ENCODE results near the gene CFP.
"Not testable (repeated sequence)": the region's sequence is repeated elsewhere in the genome, so short reads cannot be mapped to it uniquely, and the experiment has no call there.

Gene CFP

DNA sequence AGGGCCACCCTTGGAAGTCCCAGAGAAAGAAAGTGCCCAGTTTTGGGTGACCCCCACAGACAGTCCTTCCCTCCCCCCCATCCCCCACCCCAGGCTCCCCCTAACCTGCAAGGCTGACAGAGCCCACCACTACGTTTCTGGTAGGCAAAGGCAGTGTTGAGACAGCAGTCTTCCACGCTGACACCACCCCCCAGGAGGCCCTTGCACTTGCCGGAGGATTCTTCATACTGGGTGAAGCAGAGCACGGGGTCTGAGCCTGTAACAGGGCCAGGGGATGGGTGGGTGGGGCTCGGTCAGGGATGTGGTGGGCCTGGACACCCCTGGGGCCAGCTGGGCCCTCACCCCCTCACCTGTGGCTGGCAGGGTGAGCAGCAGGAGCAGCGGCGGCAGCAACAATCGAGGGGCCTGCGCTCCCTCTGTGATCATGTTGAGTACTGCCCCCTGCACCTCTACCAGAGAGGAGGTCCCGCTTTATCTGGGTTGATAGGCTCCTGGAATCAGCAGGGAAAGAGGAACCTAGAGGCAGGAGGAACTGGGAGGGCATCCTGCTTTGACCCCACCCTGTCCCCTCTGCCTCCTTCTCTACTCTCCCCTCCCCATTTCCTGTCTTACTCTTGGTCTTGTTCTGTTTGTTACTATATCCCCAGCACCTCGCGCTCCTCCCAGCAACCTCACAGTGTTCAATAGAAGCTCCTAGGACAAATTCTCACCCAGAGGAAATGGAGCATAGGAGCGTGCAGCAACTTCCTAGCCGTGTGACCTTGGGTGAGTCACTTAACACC, at the start of gene CFP:
Gene CFP, minus strand, starts transcription at position 512 of the 782 bp plus-strand sequence. Its CDS starts 86 bp downstream, at position 426.
- H3K4me3 ChIP-seq (ENCODE audit: low read length), result no peak within 1 kb of the TSS

DNA sequence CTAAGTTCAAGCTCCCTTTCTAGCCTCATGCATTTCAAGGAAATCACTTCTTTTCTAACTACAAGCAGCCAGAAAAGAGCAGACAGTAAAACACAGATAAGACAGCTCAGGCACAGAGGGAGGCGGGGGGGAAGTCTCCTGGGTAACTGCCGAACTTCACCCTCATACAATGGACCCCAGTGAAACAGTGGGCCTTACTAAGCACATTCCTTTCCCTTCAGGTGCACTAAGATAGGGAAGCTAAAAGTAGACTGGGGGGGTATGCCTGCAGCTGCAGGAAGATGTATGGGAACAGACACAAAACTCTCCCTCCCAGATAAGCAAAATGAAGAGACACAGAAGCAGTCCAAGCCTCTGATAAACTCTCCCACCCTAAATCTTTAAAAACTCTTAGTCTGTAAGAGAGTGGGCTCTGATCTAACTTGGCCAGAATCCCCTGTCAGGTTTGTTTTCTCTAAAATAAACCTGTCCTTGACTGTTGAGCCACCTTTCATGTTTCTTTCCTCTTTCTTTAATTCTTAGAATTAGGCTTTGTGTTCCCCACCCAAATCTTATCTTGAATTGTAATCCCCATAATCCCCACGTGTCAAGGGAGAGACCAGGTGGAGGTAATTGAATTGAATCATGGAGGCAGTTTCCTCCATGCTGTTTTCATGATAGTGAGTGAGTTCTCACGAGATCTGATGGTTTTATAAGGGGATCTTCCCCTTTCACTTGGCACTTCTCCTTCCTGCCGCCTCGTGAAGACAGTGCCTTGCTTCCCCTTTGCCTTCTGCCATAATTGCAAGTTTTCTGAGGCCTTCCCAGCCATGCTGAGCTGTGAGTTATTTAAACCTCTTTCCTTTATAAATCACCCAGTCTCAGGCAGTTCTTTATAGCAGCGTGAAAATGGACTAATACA, 46.5 kb upstream of the CFP start:
- not testable (repeated sequence) for H3K4me3 ChIP-seq (ENCODE audit: low read length); H3K27ac ChIP-seq (ENCODE audit: low read depth, low read length); H3K4me1 ChIP-seq (ENCODE audit: control insufficient read depth, insufficient read depth, low read length); H3K27me3 ChIP-seq (ENCODE audit: control insufficient read depth, insufficient read depth, low read length); H3K36me3 ChIP-seq (ENCODE audit: control insufficient read depth, insufficient read depth, low read length); H3K9ac ChIP-seq (ENCODE audit: low read length)

More for the DNA sequence above, at the start of gene CFP:
- no peaks in the 10 kb centered on the region for H3K4me1 ChIP-seq (ENCODE audit: control insufficient read depth, insufficient read depth, low read length)
- no peak within 1 kb of the TSS for H3K27ac ChIP-seq (ENCODE audit: low read depth, low read length)
- no peaks in the 10 kb centered on the region for H3K27me3 ChIP-seq (ENCODE audit: control insufficient read depth, insufficient read depth, low read length)
- no peak within 1 kb of the TSS for H3K9ac ChIP-seq (ENCODE audit: low read length)
- H3K36me3 ChIP-seq (ENCODE audit: control insufficient read depth, insufficient read depth, low read length), result no peaks in the 10 kb centered on the region

DNA sequence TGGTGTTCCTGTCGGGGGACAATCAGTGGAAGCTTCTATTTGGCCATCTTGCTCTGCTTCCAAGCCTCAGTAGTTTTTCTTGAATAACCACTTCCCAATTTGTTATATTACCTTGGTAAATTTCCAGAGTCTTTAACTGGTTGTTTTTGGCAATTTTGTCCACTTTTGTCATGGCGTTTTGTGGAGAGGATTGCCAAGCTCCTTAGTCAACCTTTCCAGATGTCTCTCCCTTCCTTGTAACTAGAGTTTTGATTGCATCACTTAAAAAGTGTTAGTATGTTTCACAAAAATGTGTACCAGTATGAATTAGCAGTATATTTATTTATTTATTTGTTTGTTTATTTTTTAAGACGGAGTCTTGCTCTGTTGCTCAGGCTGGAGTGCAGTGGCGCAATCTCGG, 45.0 kb upstream of the CFP start:
- Histone ChIP-seq H3K36me3 (ENCODE audit: control insufficient read depth, insufficient read depth, low read length) (no peaks in the 10 kb centered on the region), H3K9ac (ENCODE audit: low read length) (no peak overlapping the region), H3K27ac (ENCODE audit: low read depth, low read length) (no peak overlapping the region), H3K4me1 (ENCODE audit: control insufficient read depth, insufficient read depth, low read length) (no peaks in the 10 kb centered on the region), H3K4me3 (ENCODE audit: low read length) (no peak overlapping the region), H3K27me3 (ENCODE audit: control insufficient read depth, insufficient read depth, low read length) (peaks cover 2% of the 10 kb centered on the region)

DNA sequence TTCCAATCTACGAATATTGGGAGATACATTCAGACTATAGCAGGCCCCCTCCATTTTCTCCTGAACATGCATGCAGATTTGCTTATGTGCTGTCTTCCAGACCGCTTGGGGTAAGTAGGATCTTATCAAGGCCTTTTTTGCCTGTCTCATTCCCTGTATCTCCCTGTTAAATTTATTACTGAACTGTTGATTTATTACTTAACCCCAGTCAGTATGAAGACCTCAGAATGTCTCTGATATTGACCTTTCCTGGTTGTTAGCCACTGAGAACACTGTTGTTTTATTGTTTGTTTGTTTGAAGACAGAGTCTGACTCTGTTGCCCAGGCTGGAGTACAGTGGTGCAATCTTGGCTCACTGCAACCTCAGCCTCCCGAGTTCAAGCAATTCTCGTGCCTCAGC, 36.1 kb upstream of the CFP start:
- H3K9ac ChIP-seq (ENCODE audit: low read length); H3K4me1 ChIP-seq (ENCODE audit: control insufficient read depth, insufficient read depth, low read length); H3K4me3 ChIP-seq (ENCODE audit: low read length); H3K27me3 ChIP-seq (ENCODE audit: control insufficient read depth, insufficient read depth, low read length); H3K27ac ChIP-seq (ENCODE audit: low read depth, low read length); H3K36me3 ChIP-seq (ENCODE audit: control insufficient read depth, insufficient read depth, low read length): not testable (repeated sequence)

DNA sequence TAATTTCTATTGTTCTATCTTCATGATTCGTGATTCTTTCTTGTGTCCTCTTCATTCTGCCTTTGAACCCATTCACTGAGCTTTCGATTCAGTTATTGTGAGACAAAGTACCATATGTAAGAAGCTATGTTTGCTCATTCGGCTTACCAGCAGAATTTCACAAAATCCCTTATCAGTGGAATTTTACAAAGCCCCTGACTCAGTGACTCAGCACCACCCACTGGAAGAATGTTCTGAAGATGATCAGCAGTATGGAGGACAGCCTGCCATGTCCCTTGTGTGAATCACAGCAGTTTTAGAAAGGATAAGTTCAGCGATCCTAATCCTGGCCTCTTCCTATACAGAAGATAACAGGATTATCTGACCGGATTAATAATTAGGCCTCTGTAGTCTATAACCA, 35.0 kb upstream of the CFP start:
- H3K4me1 ChIP-seq (ENCODE audit: control insufficient read depth, insufficient read depth, low read length), result no peaks in the 10 kb centered on the region

DNA sequence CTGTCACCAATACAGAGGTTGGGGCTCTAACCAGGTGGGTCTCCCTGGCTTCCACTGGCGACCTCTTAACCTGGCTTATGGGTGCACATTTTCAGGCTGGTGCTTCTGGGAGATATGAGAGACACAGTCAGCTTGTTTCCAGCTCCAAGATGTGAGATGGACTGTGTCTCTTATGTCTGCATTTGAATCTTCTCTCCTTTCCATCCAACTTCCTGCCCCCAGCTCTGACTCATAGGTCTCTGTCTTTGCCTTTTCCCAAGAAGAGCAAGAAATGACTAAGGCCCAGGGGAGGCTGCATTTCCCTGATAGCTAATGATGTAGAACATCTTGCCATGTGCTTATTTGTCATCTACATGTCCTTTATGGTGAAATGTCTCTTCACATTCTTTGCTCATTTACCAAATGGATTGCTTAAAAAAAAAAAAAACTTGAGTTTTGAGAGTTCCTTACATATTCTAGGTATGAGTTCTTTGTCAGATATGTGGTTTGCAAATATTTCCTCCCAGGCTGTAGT, 32.5 kb upstream of the CFP start:
- Histone ChIP-seq H3K27ac (ENCODE audit: low read depth, low read length) (no peak overlapping the region), H3K9ac (ENCODE audit: low read length) (no peak overlapping the region), H3K4me3 (ENCODE audit: low read length) (no peak overlapping the region), H3K27me3 (ENCODE audit: control insufficient read depth, insufficient read depth, low read length) (no peaks in the 10 kb centered on the region), H3K36me3 (ENCODE audit: control insufficient read depth, insufficient read depth, low read length) (no peaks in the 10 kb centered on the region), H3K4me1 (ENCODE audit: control insufficient read depth, insufficient read depth, low read length) (no peaks in the 10 kb centered on the region)

More for the DNA sequence above, 35.0 kb upstream of the CFP start:
- no peak overlapping the region for H3K27ac ChIP-seq (ENCODE audit: low read depth, low read length)
- no peaks in the 10 kb centered on the region for H3K36me3 ChIP-seq (ENCODE audit: control insufficient read depth, insufficient read depth, low read length)
- no peaks in the 10 kb centered on the region for H3K27me3 ChIP-seq (ENCODE audit: control insufficient read depth, insufficient read depth, low read length)
- H3K9ac ChIP-seq (ENCODE audit: low read length), result no peak overlapping the region
- H3K4me3 ChIP-seq (ENCODE audit: low read length), result no peak overlapping the region

DNA sequence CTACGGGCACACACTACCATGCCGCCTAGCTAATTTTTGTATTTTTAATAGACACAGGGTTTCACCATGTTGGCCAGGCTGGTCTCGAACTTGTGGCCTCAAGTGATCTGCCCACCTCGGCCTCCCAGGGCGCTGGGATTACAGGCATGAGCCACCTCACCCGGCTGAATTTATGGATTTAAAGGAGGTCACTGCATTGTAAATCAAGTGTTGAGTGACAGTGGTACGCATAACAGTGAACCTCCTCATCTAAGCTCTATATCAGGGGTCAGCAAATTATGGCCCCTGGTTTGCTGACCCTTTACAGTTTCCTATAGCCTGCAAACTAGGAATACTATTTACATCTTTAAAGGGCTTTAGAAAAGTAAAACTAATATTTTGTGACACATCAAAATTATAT, 31.8 kb upstream of the CFP start:
- no peak overlapping the region for H3K27ac ChIP-seq (ENCODE audit: low read depth, low read length)
- no peaks in the 10 kb centered on the region for H3K36me3 ChIP-seq (ENCODE audit: control insufficient read depth, insufficient read depth, low read length)
- no peak overlapping the region for H3K4me3 ChIP-seq (ENCODE audit: low read length)
- H3K9ac ChIP-seq (ENCODE audit: low read length), result no peak overlapping the region
- H3K4me1 ChIP-seq (ENCODE audit: control insufficient read depth, insufficient read depth, low read length), result no peaks in the 10 kb centered on the region
- H3K27me3 ChIP-seq (ENCODE audit: control insufficient read depth, insufficient read depth, low read length), result no peaks in the 10 kb centered on the region

DNA sequence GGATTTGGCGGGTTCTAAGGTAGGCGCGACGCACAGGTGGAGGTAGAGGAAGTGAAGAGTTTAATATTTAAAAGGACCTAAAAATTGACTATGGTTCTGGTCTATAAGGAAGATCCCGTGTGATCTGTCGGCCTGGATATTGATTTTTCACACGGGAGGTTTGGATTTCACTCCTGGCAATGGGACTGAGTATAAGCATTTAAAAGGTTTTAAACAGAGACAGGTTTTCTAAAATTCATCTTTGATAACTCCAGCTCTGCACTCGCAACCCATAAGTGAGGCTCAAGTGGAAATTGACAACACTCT, 29.6 kb upstream of the CFP start:
- no peak overlapping the region for H3K9ac ChIP-seq (ENCODE audit: low read length)
- peak overlapping the region; percentile 81 for H3K4me3 ChIP-seq (ENCODE audit: low read length)
- H3K27ac ChIP-seq (ENCODE audit: low read depth, low read length), result peak overlapping the region; percentile 93

DNA sequence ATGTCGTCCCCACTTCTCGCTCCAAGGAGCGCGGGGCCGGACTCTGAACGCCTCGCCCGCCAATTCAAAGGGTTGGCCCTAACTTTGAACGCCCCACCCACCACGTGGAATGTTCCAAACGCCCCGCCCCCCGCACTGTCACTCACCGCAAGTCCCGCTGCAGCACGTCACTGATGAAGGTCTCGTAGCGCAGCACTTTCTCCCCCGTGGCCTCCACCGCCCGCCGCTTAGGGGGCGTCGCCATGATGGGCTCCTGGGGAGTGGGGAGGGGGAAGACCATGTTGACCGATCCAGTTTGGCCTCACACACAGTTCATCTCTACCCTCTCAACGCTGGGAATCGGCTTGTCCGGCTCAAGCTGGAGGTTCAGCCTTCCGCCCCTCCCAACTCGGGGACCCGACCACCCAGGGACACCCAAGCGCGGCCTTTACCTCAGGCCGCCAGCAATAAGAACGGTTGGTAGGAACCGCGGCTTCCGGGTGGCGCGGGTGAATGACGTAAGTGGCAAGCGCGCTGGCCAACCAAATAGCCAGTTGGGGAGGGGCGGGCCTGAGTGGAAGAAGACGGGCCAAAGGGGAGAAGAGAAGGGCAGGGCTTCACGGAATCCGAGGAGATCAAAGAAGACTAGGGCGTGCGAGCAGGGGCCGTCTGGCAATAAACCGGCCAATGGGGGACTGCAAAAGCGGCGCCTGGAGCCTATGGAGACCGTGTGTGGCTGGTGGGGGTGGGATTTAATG, 29.1 kb upstream of the CFP start, which contains the start of gene UXT:
Gene UXT, minus strand, starts transcription at position 497 of the 737 bp plus-strand sequence. Its CDS starts 253 bp downstream, at position 244.
- H3K27ac ChIP-seq (ENCODE audit: low read depth, low read length), result peak within 1 kb of the TSS; percentile 93
- H3K36me3 ChIP-seq (ENCODE audit: control insufficient read depth, insufficient read depth, low read length), result peaks cover 2% of the 10 kb centered on the region
- H3K9ac ChIP-seq (ENCODE audit: low read length), result peak within 1 kb of the TSS; percentile 88
- peak within 1 kb of the TSS; percentile 81 for H3K4me3 ChIP-seq (ENCODE audit: low read length)
- H3K27me3 ChIP-seq (ENCODE audit: control insufficient read depth, insufficient read depth, low read length), result no peaks in the 10 kb centered on the region
- H3K4me1 ChIP-seq (ENCODE audit: control insufficient read depth, insufficient read depth, low read length), result no peaks in the 10 kb centered on the region

More for the DNA sequence above, 29.6 kb upstream of the CFP start:
- H3K36me3 ChIP-seq (ENCODE audit: control insufficient read depth, insufficient read depth, low read length), result peaks cover 2% of the 10 kb centered on the region
- no peaks in the 10 kb centered on the region for H3K4me1 ChIP-seq (ENCODE audit: control insufficient read depth, insufficient read depth, low read length)
- H3K27me3 ChIP-seq (ENCODE audit: control insufficient read depth, insufficient read depth, low read length), result no peaks in the 10 kb centered on the region

DNA sequence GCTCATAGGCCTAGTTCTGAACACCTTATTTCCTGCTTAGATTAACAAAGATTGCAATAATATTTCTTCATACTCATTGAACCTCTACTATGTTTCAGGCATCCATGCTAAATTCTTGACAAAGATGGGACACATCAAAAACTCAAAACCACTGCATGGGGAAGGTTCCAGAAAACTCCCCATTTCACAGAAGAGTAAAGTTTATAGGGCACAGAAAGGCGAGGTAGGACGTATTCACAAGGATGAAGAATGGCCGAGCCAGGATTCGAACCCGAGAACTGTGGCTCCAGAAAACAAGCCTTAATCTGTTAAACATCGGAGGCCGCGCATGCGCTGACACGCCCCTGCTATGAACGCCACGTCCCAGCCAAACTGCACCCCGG, 28.6 kb upstream of the CFP start:
- Histone ChIP-seq H3K27ac (ENCODE audit: low read depth, low read length) (peak overlapping the region; percentile 93), H3K27me3 (ENCODE audit: control insufficient read depth, insufficient read depth, low read length) (no peaks in the 10 kb centered on the region), H3K4me3 (ENCODE audit: low read length) (peak overlapping the region; percentile 64), H3K36me3 (ENCODE audit: control insufficient read depth, insufficient read depth, low read length) (peaks cover 2% of the 10 kb centered on the region), H3K4me1 (ENCODE audit: control insufficient read depth, insufficient read depth, low read length) (no peaks in the 10 kb centered on the region), H3K9ac (ENCODE audit: low read length) (no peak overlapping the region)

DNA sequence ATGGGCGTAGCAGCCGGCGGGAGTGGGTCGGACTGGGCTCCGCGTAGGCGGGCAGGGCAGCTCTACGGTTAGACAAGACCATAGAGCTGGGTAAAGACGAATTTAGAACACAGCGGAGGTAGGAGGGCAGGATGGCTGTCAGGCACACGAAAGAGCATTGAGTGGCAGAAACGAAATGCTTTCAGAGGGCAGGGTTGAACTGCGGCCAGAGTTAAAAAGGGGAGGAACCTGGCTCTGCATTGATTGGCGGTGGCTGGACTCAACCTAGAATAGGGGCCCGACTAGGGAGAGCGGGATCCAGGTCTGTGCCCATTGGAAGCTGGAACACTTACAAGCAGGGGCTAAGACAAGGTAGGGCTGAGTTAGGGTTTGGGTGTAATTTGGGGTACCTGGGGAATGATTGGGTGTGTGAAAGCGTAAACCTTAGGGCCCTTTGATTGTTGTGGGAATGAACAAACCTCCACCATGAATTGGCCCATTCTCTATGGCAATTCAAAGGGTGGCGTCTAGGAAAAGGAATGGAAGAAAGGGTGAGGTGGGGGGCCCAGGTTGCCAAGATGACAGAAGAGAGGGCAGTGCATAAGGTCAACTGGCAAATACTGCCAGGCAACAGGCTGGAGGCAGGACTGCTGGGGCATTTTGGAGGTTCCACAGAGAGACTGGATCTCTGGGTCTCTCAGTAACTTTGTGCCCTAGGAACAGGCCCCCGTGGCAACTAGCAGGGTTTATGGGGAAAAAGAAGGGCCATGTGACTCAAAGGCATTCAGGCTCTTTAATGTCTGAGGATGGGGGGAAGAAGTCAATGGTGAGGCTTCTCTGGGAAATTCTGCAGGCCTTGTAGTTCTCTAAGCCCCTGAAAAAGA, 21.5 kb upstream of the CFP start:
- peaks cover 2% of the 10 kb centered on the region for H3K4me1 ChIP-seq (ENCODE audit: control insufficient read depth, insufficient read depth, low read length)
- peaks cover 2% of the 10 kb centered on the region for H3K36me3 ChIP-seq (ENCODE audit: control insufficient read depth, insufficient read depth, low read length)
- peak overlapping the region; percentile 51 for H3K27ac ChIP-seq (ENCODE audit: low read depth, low read length)
- no peak overlapping the region for H3K9ac ChIP-seq (ENCODE audit: low read length)
- no peaks in the 10 kb centered on the region for H3K27me3 ChIP-seq (ENCODE audit: control insufficient read depth, insufficient read depth, low read length)
- H3K4me3 ChIP-seq (ENCODE audit: low read length), result peak overlapping the region; percentile 51

Measured in rectal smooth muscle tissue (tissue), 1 donor.